HFFc6 (cell line): ENCODE data around the gene EML1. TPM values are rescaled to one million over a fixed set of nuclear protein-coding genes. Genes with fewer than 3 reads are reported as not detected.

Experiments used
- DNase-seq: peaks from one replicate; pipeline ENCODE4 v3.0.0-alpha.2; 2018
- H3K27ac Mint-ChIP-seq: 2 replicates; pipeline ENCODE4 v1.8.0; 2020; ENCODE audit warnings: mild to moderate bottlenecking, mixed read lengths
- H3K27me3 Mint-ChIP-seq: 2 replicates; pipeline ENCODE4 v1.8.0; 2021; ENCODE audit warnings: mild to moderate bottlenecking, moderate library complexity, mixed read lengths; ENCODE audit not compliant: insufficient read depth
- H3K36me3 Mint-ChIP-seq: 2 replicates; pipeline ENCODE4 v1.8.0; 2021; ENCODE audit warnings: low read depth, mixed read lengths
- H3K4me1 Mint-ChIP-seq: 2 replicates; pipeline ENCODE4 v1.8.0; 2020; ENCODE audit warnings: low read depth, mixed read lengths
- H3K4me3 Mint-ChIP-seq: 2 replicates; pipeline ENCODE4 v1.8.0; 2020; ENCODE audit warnings: mild to moderate bottlenecking, moderate library complexity, mixed read lengths
- H3K9me3 Mint-ChIP-seq: 2 replicates; pipeline ENCODE4 v1.8.0; 2020; ENCODE audit warnings: mild to moderate bottlenecking, mixed read lengths
- total RNA-seq, 6 experiments: library from RNA; stranded (reverse); fragmentation: NEBNext Ultra II Directional; extraction: Animal tissue kit (Norgen Biotek cat#: 25700); gene quantifications; 2 replicates in 1 of 6; 3 replicates in 5 of 6; pipeline ENCODE4 v1.2.3, GENCODE V29; 2021
- TF ChIP-seq, protein P1 (sequence below): fragments of 200-600 bp; sonication (generic); IDR thresholded peaks from 2 replicates; pipeline ENCODE4 v1.5.0; 2021; ENCODE audit warnings: antibody characterized with exemption, mild to moderate bottlenecking

Gene EML1
- total RNA-seq, 6 experiments from 2014 or later: 13.2 to 27.6 (median 22.2) TPM

DNA sequence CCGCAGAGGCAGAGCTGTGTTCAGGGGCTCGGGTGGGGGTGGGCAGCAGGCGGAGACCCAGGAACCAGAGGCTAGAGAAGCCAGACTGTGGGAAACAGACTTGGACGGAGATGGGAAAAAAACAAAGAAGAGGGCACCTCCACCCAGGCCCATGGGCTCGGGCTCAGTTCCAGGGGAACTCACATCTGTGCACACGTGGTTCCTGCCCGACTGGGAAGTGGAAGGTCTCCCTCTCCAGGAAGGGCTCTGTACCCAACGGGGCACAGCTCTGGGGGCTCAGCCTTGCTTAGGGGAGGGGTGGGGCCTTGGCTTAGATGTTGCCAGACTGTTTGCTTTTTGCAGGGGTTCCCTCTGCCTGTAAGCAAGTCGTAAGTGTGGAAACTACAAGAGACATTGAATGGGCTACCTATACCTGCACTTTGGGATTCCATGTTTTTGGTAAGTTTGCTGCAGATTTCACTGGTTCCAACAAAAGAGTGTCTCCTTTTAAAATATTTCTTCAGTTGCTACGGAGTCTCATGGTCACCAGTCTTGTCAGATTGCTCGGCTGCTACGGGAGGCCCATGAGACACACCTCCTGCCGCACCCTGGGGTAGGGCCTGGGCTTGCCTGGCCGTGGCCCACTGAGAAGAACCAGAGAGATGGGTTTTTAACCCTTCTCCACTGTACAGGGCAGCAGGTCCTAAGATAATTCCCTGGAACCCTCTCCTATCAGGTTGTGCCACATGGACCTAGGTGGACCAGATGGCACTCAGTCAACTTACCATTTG is 144.4 kb downstream of the EML1 start:
- no peak overlapping the region for H3K4me3 Mint-ChIP-seq
- H3K4me1 Mint-ChIP-seq: peaks cover 6% of the 10 kb centered on the region
- no peaks in the 10 kb centered on the region; the same call in 1 of the 2 replicates for H3K27me3 Mint-ChIP-seq
- no peak overlapping the region for H3K27ac Mint-ChIP-seq
- no peaks in the 10 kb centered on the region for H3K36me3 Mint-ChIP-seq
- TF ChIP-seq, protein P1, sequence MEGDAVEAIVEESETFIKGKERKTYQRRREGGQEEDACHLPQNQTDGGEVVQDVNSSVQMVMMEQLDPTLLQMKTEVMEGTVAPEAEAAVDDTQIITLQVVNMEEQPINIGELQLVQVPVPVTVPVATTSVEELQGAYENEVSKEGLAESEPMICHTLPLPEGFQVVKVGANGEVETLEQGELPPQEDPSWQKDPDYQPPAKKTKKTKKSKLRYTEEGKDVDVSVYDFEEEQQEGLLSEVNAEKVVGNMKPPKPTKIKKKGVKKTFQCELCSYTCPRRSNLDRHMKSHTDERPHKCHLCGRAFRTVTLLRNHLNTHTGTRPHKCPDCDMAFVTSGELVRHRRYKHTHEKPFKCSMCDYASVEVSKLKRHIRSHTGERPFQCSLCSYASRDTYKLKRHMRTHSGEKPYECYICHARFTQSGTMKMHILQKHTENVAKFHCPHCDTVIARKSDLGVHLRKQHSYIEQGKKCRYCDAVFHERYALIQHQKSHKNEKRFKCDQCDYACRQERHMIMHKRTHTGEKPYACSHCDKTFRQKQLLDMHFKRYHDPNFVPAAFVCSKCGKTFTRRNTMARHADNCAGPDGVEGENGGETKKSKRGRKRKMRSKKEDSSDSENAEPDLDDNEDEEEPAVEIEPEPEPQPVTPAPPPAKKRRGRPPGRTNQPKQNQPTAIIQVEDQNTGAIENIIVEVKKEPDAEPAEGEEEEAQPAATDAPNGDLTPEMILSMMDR: no peak
- no peaks in the 10 kb centered on the region for H3K9me3 Mint-ChIP-seq
- DNase-seq: no peak

DNA sequence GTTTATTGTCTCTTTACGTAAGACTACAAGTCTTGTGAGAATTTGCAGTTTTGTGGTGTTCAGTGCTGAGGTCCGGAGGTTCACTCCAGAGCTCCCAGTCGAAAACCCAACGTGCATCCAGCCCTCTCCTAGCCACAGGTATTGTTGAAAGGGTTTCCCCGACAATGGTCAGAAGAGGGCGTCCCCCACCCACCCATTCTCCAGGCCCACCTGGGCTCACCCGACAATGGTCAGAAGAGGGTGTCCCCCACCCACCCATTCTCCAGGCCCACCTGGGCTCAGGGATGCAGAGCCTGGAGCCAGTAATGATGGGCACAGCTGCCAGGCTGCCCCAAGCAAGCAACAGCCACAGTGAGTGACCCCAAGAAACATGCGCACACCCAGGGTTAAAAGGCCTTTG is 145.2 kb downstream of the EML1 start:
- H3K4me3 Mint-ChIP-seq: no peak overlapping the region
- H3K4me1 Mint-ChIP-seq: peaks cover 6% of the 10 kb centered on the region
- TF ChIP-seq, protein P1: no peak
- DNase-seq: no peak
- H3K27me3 Mint-ChIP-seq: no peaks in the 10 kb centered on the region; the same call in 1 of the 2 replicates
- no peak overlapping the region for H3K27ac Mint-ChIP-seq
- no peaks in the 10 kb centered on the region for H3K36me3 Mint-ChIP-seq
- no peaks in the 10 kb centered on the region for H3K9me3 Mint-ChIP-seq

DNA sequence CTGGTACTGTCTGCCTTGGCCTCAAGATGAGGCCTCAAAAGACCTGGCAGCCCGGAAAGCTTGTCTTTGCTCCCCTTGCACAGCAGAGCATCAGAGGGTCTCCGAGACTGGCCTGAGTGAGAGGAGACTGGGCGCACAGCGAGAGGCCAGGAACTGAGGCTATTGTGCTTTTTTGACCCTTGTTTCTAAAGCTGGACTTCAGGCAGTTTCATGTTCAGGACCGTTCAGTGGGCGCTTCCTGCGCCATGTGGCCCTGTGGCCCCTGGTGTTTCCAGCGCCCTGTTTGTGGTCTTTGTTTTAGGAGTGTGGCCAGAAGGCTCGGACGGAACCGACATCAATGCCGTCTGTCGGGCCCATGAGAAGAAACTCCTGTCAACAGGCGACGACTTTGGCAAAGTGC is 145.7 kb downstream of the EML1 start:
- Mint-ChIP-seq H3K4me1 (peaks cover 6% of the 10 kb centered on the region), H3K9me3 (no peaks in the 10 kb centered on the region), H3K36me3 (no peaks in the 10 kb centered on the region), H3K27me3 (peaks cover 3% of the 10 kb centered on the region; the same call in 1 of the 2 replicates), H3K4me3 (no peak overlapping the region), H3K27ac (no peak overlapping the region)
- no peak for DNase-seq
- TF ChIP-seq, protein P1: no peak

DNA sequence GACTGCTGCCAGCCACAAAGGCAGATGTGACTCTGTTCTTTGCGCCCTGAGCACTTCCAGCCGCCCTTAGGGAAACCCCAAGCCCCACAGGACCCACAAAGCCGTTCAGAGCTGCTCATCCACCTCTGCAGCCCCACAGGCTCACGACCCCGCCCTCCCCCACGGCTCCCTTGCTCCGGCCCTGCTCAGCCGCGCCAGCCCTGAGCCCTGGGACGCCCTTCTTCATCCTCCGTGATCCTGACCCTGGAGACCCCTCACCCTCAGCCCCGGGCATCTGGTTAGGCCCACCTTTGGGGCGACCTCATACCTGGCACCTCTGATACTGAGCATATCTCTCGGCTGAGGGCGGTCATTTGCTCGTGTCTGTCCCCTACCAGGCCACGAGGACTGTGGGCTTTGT is 146.2 kb downstream of the EML1 start:
- TF ChIP-seq, protein P1: no peak
- no peak overlapping the region for H3K27ac Mint-ChIP-seq

DNA sequence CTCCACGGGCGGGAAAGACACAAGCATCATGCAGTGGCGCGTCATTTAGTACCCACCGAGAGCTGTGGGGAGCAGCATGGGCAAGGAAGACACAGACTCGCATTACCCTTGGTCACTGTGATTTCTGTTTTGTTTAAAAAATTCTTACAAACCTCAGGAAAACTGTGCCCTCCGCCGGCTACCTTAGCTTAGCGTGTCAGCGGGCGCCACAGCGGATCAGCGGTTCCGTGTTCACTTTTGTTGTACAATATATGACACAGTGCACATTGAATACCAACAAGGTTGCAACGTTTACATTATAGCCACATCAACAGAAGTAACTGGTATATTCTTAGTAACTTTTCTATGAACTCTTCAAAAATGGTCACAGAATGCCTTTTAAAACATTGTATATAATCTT is 146.9 kb downstream of the EML1 start:
- Mint-ChIP-seq H3K4me3 (no peak overlapping the region), H3K27me3 (peaks cover 3% of the 10 kb centered on the region; the same call in 1 of the 2 replicates), H3K9me3 (no peaks in the 10 kb centered on the region), H3K4me1 (peaks cover 6% of the 10 kb centered on the region), H3K36me3 (no peaks in the 10 kb centered on the region), H3K27ac (no peak overlapping the region)
- TF ChIP-seq, protein P1: no peak
- no peak for DNase-seq

More for the DNA sequence above, 146.2 kb downstream of the EML1 start:
- Mint-ChIP-seq H3K36me3 (no peaks in the 10 kb centered on the region), H3K9me3 (no peaks in the 10 kb centered on the region), H3K4me3 (no peak overlapping the region), H3K27me3 (peaks cover 3% of the 10 kb centered on the region; the same call in 1 of the 2 replicates), H3K4me1 (peaks cover 6% of the 10 kb centered on the region)
- DNase-seq: no peak
